ENCODE results near the gene KNCN. TPM values are rescaled to one million over a fixed set of nuclear protein-coding genes. Genes with fewer than 3 reads are reported as not detected.

The KNCN gene
- not detected in 2 replicates for polyA plus RNA-seq (2011; rRNA removed)
- not detected in 2 replicates for polyA minus RNA-seq (2011; rRNA and poly(A)+ RNA removed)

DNA sequence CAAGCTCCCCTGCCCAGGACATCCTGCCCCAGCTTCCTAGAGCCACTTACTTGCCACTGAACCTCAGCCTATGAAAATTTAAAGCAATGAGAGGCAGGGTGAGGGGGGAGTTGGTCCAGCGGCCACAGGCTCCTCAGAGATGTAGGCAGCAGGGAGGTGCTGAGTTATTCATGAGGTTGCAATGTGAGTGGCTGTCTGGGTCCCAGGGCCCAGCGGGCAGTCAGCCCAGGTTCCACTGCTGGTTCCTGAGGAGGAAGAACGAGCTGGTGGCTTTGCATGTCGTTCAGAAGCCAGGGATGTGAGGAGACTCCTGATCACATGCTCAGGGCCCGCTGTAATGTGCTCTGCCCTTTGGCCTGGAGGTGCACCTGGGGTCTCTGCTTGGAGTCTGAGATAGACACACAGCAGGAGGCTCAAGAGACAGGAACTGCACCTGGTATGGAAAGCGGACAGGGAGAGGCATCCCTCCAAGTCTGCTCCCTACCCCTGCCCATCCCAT lies at the start of gene KNCN:
KNCN (minus strand) TSS at position 51 of the 499 bp plus-strand sequence. CDS start 432 bp downstream, outside the sequence.
- no peak within 1 kb of the TSS for H3K4me3 ChIP-seq (ENCODE audit: low read depth, low read length)
- TF ChIP-seq, protein P1, sequence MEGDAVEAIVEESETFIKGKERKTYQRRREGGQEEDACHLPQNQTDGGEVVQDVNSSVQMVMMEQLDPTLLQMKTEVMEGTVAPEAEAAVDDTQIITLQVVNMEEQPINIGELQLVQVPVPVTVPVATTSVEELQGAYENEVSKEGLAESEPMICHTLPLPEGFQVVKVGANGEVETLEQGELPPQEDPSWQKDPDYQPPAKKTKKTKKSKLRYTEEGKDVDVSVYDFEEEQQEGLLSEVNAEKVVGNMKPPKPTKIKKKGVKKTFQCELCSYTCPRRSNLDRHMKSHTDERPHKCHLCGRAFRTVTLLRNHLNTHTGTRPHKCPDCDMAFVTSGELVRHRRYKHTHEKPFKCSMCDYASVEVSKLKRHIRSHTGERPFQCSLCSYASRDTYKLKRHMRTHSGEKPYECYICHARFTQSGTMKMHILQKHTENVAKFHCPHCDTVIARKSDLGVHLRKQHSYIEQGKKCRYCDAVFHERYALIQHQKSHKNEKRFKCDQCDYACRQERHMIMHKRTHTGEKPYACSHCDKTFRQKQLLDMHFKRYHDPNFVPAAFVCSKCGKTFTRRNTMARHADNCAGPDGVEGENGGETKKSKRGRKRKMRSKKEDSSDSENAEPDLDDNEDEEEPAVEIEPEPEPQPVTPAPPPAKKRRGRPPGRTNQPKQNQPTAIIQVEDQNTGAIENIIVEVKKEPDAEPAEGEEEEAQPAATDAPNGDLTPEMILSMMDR (IDR thresholded peaks at IDR 0.05; ENCODE audit: insufficient read depth, low read depth, low read length): no peak
- ChIA-PET POLR2A (no interaction called here), CTCF (interaction anchor here (0.9 to 1.4 kb wide), 4 partner anchors 10 to 106 kb away, joined by 3 to 6 read pairs (median 3); no protein-coding TSS in a partner anchor)
- no peaks in the 10 kb centered on the region for H3K36me3 ChIP-seq (ENCODE audit: control insufficient read depth, insufficient read depth, low read length)
- H3K27me3 ChIP-seq (ENCODE audit: control insufficient read depth, insufficient read depth, low read length): peaks cover 4% of the 10 kb centered on the region
- no peak for DNase-seq (ENCODE audit: low read depth)

DNA sequence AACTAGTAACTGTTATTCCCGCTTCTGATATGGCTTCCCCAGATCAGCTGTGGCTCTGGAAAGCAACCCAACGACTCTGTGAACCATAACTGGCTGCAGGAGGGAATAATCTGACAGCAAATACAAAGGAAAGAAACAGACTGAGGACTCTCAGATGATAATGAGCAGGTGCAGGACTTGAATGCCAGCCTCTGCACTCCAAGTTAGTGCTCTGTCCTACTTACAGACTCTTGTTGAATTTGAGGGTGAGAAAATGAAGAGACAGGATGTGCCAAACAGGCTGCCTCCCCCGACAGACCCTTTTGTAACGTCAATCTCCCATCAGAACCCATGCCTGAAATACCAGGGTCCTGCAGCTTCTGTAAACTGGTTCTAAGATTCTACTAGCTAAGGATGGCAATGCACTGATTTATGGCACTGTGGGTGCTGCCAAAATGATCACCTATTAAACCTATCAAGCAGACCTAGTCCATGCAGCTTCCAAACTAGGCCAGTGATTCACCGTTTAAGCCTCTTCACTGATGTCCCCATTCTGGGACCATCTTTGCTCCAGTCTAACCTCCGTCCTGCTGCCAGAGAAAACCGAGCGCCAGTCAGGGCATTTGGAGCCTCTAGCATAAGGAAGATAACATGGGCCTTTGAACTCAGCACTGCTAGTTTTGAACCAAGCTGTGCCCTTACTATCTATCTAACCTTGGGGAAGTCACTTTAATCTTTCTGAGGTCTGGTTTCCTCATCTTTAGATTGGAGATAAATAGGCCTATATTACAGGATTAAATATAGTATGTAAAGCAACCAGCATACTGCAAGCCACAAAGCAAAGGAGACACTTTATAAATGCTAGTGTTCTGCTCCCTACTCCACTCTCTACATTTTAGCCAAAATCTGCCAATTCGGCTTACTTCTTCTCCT lies 47.9 kb upstream of the KNCN start:
- no peak for DNase-seq (ENCODE audit: low read depth)
- POLR2A ChIA-PET: no interaction called here
- H3K4me3 ChIP-seq (ENCODE audit: low read depth, low read length): no peak overlapping the region
- TF ChIP-seq, protein P1 (IDR thresholded peaks at IDR 0.05; ENCODE audit: insufficient read depth, low read depth, low read length): no peak
- CTCF ChIA-PET: interaction anchor here (1.4 kb wide), 1 partner anchor 152 kb away, joined by 3 read pairs; no protein-coding TSS in a partner anchor
- no peaks in the 10 kb centered on the region for H3K27me3 ChIP-seq (ENCODE audit: control insufficient read depth, insufficient read depth, low read length)
- H3K36me3 ChIP-seq (ENCODE audit: control insufficient read depth, insufficient read depth, low read length): 0 out of 2 replicates have a peak, but pooled peaks cover 1% of the 10 kb centered on the region

DNA sequence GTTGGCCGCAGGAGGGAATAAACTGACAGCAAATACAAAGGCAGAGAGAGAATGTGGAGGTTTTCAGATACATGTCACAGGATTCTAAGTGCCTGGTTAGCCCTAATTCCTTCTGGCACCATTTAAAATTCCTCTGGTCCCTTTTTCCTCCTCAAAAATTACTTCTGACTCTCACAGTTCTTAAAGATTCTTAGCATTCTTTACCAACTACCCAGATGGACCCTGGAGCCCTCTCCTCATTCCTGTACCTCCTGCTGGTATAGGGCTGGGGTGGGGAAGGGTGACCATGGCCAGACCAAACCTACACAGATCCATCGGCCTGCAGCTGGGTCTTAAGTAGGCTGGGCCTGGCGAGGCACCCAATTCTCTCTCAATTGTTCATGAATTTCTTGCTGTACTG lies 45.4 kb upstream of the KNCN start:
- Histone ChIP-seq H3K36me3 (ENCODE audit: control insufficient read depth, insufficient read depth, low read length) (peaks cover 3% of the 10 kb centered on the region; the same call in 1 of the 2 replicates), H3K27me3 (ENCODE audit: control insufficient read depth, insufficient read depth, low read length) (no peaks in the 10 kb centered on the region), H3K4me3 (ENCODE audit: low read depth, low read length) (no peak overlapping the region)
- no peak for DNase-seq (ENCODE audit: low read depth)
- ChIA-PET POLR2A (no interaction called here), CTCF (no interaction called here)
- TF ChIP-seq, protein P1 (IDR thresholded peaks at IDR 0.05; ENCODE audit: insufficient read depth, low read depth, low read length): no peak

DNA sequence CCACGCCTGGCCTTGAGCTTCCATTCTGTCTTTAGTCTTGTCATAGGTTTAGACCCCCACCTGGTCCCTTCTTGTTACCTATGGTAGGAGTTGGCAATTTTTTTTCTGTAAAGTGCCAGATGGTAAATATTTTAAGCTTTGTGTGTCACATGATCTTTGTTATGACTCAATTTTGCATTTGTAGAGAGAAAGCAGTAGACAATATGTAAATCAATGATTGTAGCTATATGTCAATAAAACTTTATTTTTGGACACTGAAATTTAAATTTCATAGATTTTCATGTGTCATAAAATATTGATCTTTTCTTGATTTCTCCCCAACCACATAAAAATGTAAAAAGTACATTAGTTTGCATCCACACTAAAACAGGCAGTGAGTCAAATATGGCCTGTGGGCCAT lies 44.6 kb upstream of the KNCN start:
- TF ChIP-seq, protein P1 (IDR thresholded peaks at IDR 0.05; ENCODE audit: insufficient read depth, low read depth, low read length): no peak
- Histone ChIP-seq H3K36me3 (ENCODE audit: control insufficient read depth, insufficient read depth, low read length) (peaks cover 7% of the 10 kb centered on the region), H3K4me3 (ENCODE audit: low read depth, low read length) (no peak overlapping the region), H3K27me3 (ENCODE audit: control insufficient read depth, insufficient read depth, low read length) (no peaks in the 10 kb centered on the region)
- no peak for DNase-seq (ENCODE audit: low read depth)
- ChIA-PET POLR2A (interaction anchor here (0.6 kb wide), 1 partner anchor 78 kb away, joined by 4 read pairs; no protein-coding TSS in a partner anchor), CTCF (no interaction called here)

DNA sequence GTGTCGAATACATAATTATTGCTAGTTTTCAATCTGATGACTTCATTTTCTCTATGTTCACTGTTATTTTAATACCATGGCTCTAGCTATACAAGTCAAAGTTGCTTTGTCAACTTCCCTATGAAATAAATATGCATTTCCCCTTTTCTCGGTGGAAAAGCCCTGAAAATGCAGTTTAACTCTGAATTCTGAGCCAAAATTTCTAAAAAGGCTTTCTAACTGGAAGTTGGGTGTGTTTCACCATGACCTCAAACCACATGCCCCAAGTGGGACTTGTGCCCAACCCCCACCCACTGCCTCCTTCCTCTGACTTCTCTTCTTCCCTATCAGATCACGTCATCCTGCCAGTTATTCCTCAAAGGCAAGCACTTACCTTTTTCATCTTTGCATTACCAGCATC lies 43.7 kb upstream of the KNCN start:
- TF ChIP-seq, protein P1 (IDR thresholded peaks at IDR 0.05; ENCODE audit: insufficient read depth, low read depth, low read length): no peak
- no peaks in the 10 kb centered on the region for H3K27me3 ChIP-seq (ENCODE audit: control insufficient read depth, insufficient read depth, low read length)
- no peak overlapping the region for H3K4me3 ChIP-seq (ENCODE audit: low read depth, low read length)
- CTCF ChIA-PET: no interaction called here
- no peak for DNase-seq (ENCODE audit: low read depth)
- H3K36me3 ChIP-seq (ENCODE audit: control insufficient read depth, insufficient read depth, low read length): peaks cover 7% of the 10 kb centered on the region
- POLR2A ChIA-PET: no interaction called here

All from BJ (cell line).